Common myeloid progenitor, CD34-positive (primary cell): ENCODE results near the gene FLCN.
A peak's percentile ranks its signal among the peaks of the same experiment; 100 is the strongest.

Experiments used
- CTCF ChIA-PET: fragments of 350-600 bp; sonication (Branson Sonifier 250); formaldehyde crosslinking; loops from one replicate; lab custom pipeline; 2021; ENCODE audit warnings: antibody characterized with exemption; lab: Charles Lee
- POLR2A ChIA-PET: fragments of 350-600 bp; sonication (Branson Sonifier 250); formaldehyde crosslinking; loops from one replicate; lab custom pipeline; 2021; ENCODE audit warnings: antibody characterized with exemption; lab: Charles Lee
- DNase-seq, 3 donors: peaks; one replicate each; pipeline versions ENCODE4 v3.0.0 to v3.0.0-alpha.2; 2013
- H3K27ac ChIP-seq, 2 experiments: 1 replicate in 1 of 2; 2 replicates in 1 of 2; pipeline ENCODE4 v1.7.0; 2013; ENCODE audit warnings: inconsistent platforms in 2 of 2, low read length in 2 of 2, mild to moderate bottlenecking in 2 of 2, low read depth in 1 of 2, moderate library complexity in 1 of 2; ENCODE audit not compliant: severe bottlenecking in 2 of 2, insufficient read depth in 1 of 2, poor library complexity in 1 of 2
- H3K27me3 ChIP-seq, 5 experiments: replicated peaks in 2 of 5; 1 replicate in 3 of 5; 2 replicates in 2 of 5; pipeline versions ENCODE4 v1.6.1 to v1.7.0; 2013; ENCODE audit warnings: low read length in 4 of 5, mild to moderate bottlenecking in 2 of 5, moderate library complexity in 2 of 5, inconsistent platforms in 1 of 5; ENCODE audit not compliant: insufficient read depth in 5 of 5, control insufficient read depth in 4 of 5
- H3K36me3 ChIP-seq, 4 experiments: 1 replicate in 2 of 4; 2 replicates in 2 of 4; pipeline versions ENCODE4 v1.6.1 to v1.7.0; 2013; ENCODE audit warnings: low read length in 3 of 4, control low read depth in 1 of 4, mild to moderate bottlenecking in 1 of 4; ENCODE audit not compliant: control insufficient read depth in 4 of 4, insufficient read depth in 4 of 4
- H3K4me1 ChIP-seq, 4 experiments: 1 replicate in 3 of 4; 2 replicates in 1 of 4; pipeline versions ENCODE4 v1.6.1 to v1.7.1; 2013; ENCODE audit warnings: low read length in 3 of 4, mild to moderate bottlenecking in 3 of 4, control low read depth in 1 of 4, inconsistent platforms in 1 of 4, moderate library complexity in 1 of 4; ENCODE audit not compliant: control insufficient read depth in 4 of 4, insufficient read depth in 4 of 4; ENCODE audit errors: control extremely low read depth in 1 of 4
- H3K4me3 ChIP-seq, 7 experiments: 1 replicate in 4 of 7; 2 replicates in 3 of 7; pipeline versions ENCODE4 v1.5.1 to v1.7.0; 2013; ENCODE audit warnings: mild to moderate bottlenecking in 7 of 7, low read length in 6 of 7, moderate library complexity in 6 of 7, inconsistent platforms in 2 of 7, low read depth in 2 of 7, control low read depth in 1 of 7; ENCODE audit not compliant: insufficient read depth in 4 of 7, control insufficient read depth in 1 of 7; ENCODE audit errors: extremely low read depth in 1 of 7
- H3K9me3 ChIP-seq, 5 experiments: 1 replicate in 4 of 5; 2 replicates in 1 of 5; pipeline versions ENCODE4 v1.6.1 to v1.7.1; 2013; ENCODE audit warnings: low read length in 4 of 5, mild to moderate bottlenecking in 2 of 5, inconsistent platforms in 1 of 5, low read depth in 1 of 5, moderate library complexity in 1 of 5; ENCODE audit not compliant: control insufficient read depth in 4 of 5, insufficient read depth in 2 of 5; ENCODE audit errors: control extremely low read depth in 1 of 5
- WGBS: methylation state at CpG from one replicate; pipeline ENCODE4 v1.1.5; 2013; ENCODE audit not compliant: insufficient coverage; 5-methylcytosine and 5-hydroxymethylcytosine counted together

Gene FLCN

GRCh38 chr17:17241656-17242055, 4.7 kb upstream of the FLCN start:
- H3K27me3 ChIP-seq = no peaks in the 10 kb centered on the region
- WGBS = 95% methylated on average over 10 of the region's 10 CpGs
- CTCF ChIA-PET = no interaction called here
- H3K27ac ChIP-seq = no peak overlapping the region
- H3K9me3 ChIP-seq = no peaks in the 10 kb centered on the region
- no peak overlapping the region for H3K4me3 ChIP-seq
- no peak for DNase-seq
- peaks cover 0 to 22% (median 11%) of the 10 kb centered on the region in 4 experiments for H3K4me1 ChIP-seq
- peaks cover 0 to 10% (median 6%) of the 10 kb centered on the region in 4 experiments for H3K36me3 ChIP-seq
- POLR2A ChIA-PET = no interaction called here

- Histone ChIP-seq H3K36me3 (no peaks in the 10 kb centered on the region), H3K4me3 (no peak overlapping the region), H3K9me3 (no peaks in the 10 kb centered on the region), H3K4me1 (peaks cover 11 to 37% (median 25%) of the 10 kb centered on the region in 4 experiments), H3K27ac (no peak overlapping the region), H3K27me3 (no peaks in the 10 kb centered on the region)
- CTCF ChIA-PET = interaction anchor here (1.0 to 1.2 kb wide), 2 partner anchors 18 to 27 kb away, joined by 3 to 6 read pairs; no protein-coding TSS in a partner anchor
- POLR2A ChIA-PET = no interaction called here
- DNase-seq = peak; percentile 55 to 94 (median 85)
- no CpG with 5 or more reads among the region's 1 CpG for WGBS
These were observed 2.9 kb upstream of the FLCN start for GRCh38 chr17:17239832-17240231.

GRCh38 chr17:17236295-17237025, 508 bp downstream of the FLCN start:
- H3K4me1 ChIP-seq = peaks cover 11 to 37% (median 25%) of the 10 kb centered on the region in 4 experiments
- 0% methylated on average over 10 of the region's 31 CpGs for WGBS
- POLR2A ChIA-PET = interaction anchor here (0.9 kb wide), 1 partner anchor 44 kb away, joined by 3 read pairs; the partner anchor contains the start of gene COPS3
- DNase-seq = peak in 1 of 3 donors; percentile 7
- peak overlapping the region; percentile 99 to 100 for H3K27ac ChIP-seq
- CTCF ChIA-PET = interaction anchor here (1.2 to 1.3 kb wide), 2 partner anchors 12 to 34 kb away, joined by 3 to 4 read pairs; no protein-coding TSS in a partner anchor
- peak overlapping the region; percentile 72 to 94 (median 83) for H3K4me3 ChIP-seq
- no peaks in the 10 kb centered on the region for H3K27me3 ChIP-seq
- H3K9me3 ChIP-seq = no peaks in the 10 kb centered on the region
- H3K36me3 ChIP-seq = peaks cover 3 to 15% (median 12%) of the 10 kb centered on the region in 4 experiments

- Histone ChIP-seq H3K27me3 (no peaks in the 10 kb centered on the region), H3K36me3 (peaks cover 3 to 21% (median 15%) of the 10 kb centered on the region in 4 experiments), H3K4me1 (peaks cover 11 to 37% (median 25%) of the 10 kb centered on the region in 4 experiments), H3K27ac (no peak overlapping the region), H3K4me3 (peak overlapping the region in 6 of 7 experiments; percentile 72 to 94 (median 86)), H3K9me3 (no peaks in the 10 kb centered on the region)
- 83% methylated on average over 14 of the region's 19 CpGs for WGBS
- CTCF ChIA-PET = interaction anchor here (1.2 to 1.3 kb wide), 2 partner anchors 11 to 35 kb away, joined by 3 to 4 read pairs; no protein-coding TSS in a partner anchor
- POLR2A ChIA-PET = no interaction called here
- no peak for DNase-seq
These were observed 1.5 kb downstream of the FLCN start for GRCh38 chr17:17235212-17236174.

- no peak for DNase-seq
- CTCF ChIA-PET = no interaction called here
These were observed 4.7 kb downstream of the FLCN start for GRCh38 chr17:17232303-17232621.

GRCh38 chr17:17231621-17232302, 5.2 kb downstream of the FLCN start:
- H3K36me3 ChIP-seq = peaks cover 9 to 56% (median 48%) of the 10 kb centered on the region in 4 experiments
- ChIA-PET CTCF (no interaction called here), POLR2A (no interaction called here)
- H3K4me3 ChIP-seq = no peak overlapping the region
- peaks cover 11 to 15% (median 14%) of the 10 kb centered on the region in 4 experiments for H3K4me1 ChIP-seq
- no peak overlapping the region for H3K27ac ChIP-seq
- WGBS = 98% methylated on average over 13 of the region's 16 CpGs
- no peak for DNase-seq
- H3K9me3 ChIP-seq = no peaks in the 10 kb centered on the region
- H3K27me3 ChIP-seq = no peaks in the 10 kb centered on the region

More at GRCh38 chr17:17232303-17232621, 4.7 kb downstream of the FLCN start:
- no peaks in the 10 kb centered on the region for H3K27me3 ChIP-seq
- POLR2A ChIA-PET = no interaction called here
- peaks cover 6 to 52% (median 43%) of the 10 kb centered on the region in 4 experiments for H3K36me3 ChIP-seq
- no peak overlapping the region for H3K4me3 ChIP-seq
- no peaks in the 10 kb centered on the region for H3K9me3 ChIP-seq
- peaks cover 11 to 15% (median 14%) of the 10 kb centered on the region in 4 experiments for H3K4me1 ChIP-seq
- no peak overlapping the region for H3K27ac ChIP-seq
- 95% methylated on average over 11 of the region's 11 CpGs for WGBS
